Kidney (tissue), 14 donors: Measurements from ENCODE around the gene FUZ. TPM values are rescaled to one million over a fixed set of nuclear protein-coding genes. Genes with fewer than 3 reads are reported as not detected.

Experiments
- DNase-seq, 5 donors: peaks; one replicate each; pipeline ENCODE4 v3.0.0-alpha.2; 2013 to 2020
- FAIRE-seq: peaks from 2 replicates; lab custom pipeline; 2012; peaks lifted over from hg19 to GRCh38; lab: Jason Lieb, UNC
- H3K27ac ChIP-seq, 2 donors: one replicate each; pipeline ENCODE4 v1.7.0; 2013; ENCODE audit warnings: low read depth in 2 of 2, low read length in 2 of 2, inconsistent platforms in 1 of 2
- H3K27me3 ChIP-seq: one replicate; pipeline ENCODE4 v1.7.1; 2013; ENCODE audit warnings: low read length, inconsistent platforms; ENCODE audit not compliant: control insufficient read depth, insufficient read depth
- H3K36me3 ChIP-seq, 3 donors: one replicate each; pipeline versions ENCODE4 v1.7.0 to v1.7.1; 2013; ENCODE audit warnings: low read length in 3 of 3, control low read depth in 1 of 3, inconsistent platforms in 1 of 3; ENCODE audit not compliant: insufficient read depth in 3 of 3, control insufficient read depth in 2 of 3
- H3K4me1 ChIP-seq, 3 donors: one replicate each; pipeline versions ENCODE4 v1.7.0 to v1.7.1; 2013; ENCODE audit warnings: low read length in 3 of 3, inconsistent platforms in 1 of 3, low read depth in 1 of 3; ENCODE audit not compliant: control insufficient read depth in 2 of 3, insufficient read depth in 2 of 3
- H3K4me3 ChIP-seq, 3 donors: one replicate each; pipeline versions ENCODE4 v1.7.0 to v1.8.1; 2013; ENCODE audit warnings: low read length in 3 of 3, control low read depth in 1 of 3, inconsistent platforms in 1 of 3
- H3K9ac ChIP-seq, 3 donors: one replicate each; pipeline versions ENCODE4 v1.7.0 to v1.7.1; 2013; ENCODE audit warnings: low read length in 3 of 3, control low read depth in 1 of 3, inconsistent platforms in 1 of 3
- H3K9me3 ChIP-seq, 3 donors: one replicate each; pipeline versions ENCODE4 v1.7.0 to v1.7.1; 2013; ENCODE audit warnings: low read length in 3 of 3, control low read depth in 1 of 3, inconsistent platforms in 1 of 3; ENCODE audit not compliant: control insufficient read depth in 2 of 3, insufficient read depth in 1 of 3
- intact Hi-C: fragments of 100-400 bp; cut with DNase I; formaldehyde crosslinking; loops from one replicate; pipeline ENCODE4 v1.11.1; 2022
- polyA plus RNA-seq: library from polyadenylated mRNA; stranded (reverse); fragments of 350-450 nt; fragmentation: Illumina TruSeq; extraction: RNeasy Lipid Tissue Mini Kit (QIAGEN cat#74804); gene quantifications from one replicate; pipeline ENCODE4 v1.2.3, GENCODE V29; 2014; ENCODE audit warnings: low read depth, low replicate concordance; ENCODE audit not compliant: insufficient read depth
- total RNA-seq: library from RNA; stranded (reverse); fragmentation: NEBNext Ultra II Directional; extraction: Animal tissue kit (Norgen Biotek cat#: 25700); gene quantifications from one replicate; pipeline ENCODE4 v1.2.1, GENCODE V29; 2021
- TF ChIP-seq, protein P1 (sequence below): IDR thresholded peaks from 3 replicates; pipeline ENCODE4 v1.5.1; 2012; ENCODE audit warnings: mild to moderate bottlenecking, moderate library complexity, borderline replicate concordance; ENCODE audit not compliant: insufficient read depth; ENCODE audit errors: extremely low read depth
- donor health status: control.
- donor health status: control.
- donor health status: control.
- donor health status: control.
- donor health status: control.
- donor health status: DM: yes; HTN: yes; CAD: no.
- donor health status: Normal renal cell carcinoma (clear cell type).

Gene FUZ
- total and polyA plus RNA-seq, 2 donors from 2014 or later = 26.9 to 51.2 TPM

DNA sequence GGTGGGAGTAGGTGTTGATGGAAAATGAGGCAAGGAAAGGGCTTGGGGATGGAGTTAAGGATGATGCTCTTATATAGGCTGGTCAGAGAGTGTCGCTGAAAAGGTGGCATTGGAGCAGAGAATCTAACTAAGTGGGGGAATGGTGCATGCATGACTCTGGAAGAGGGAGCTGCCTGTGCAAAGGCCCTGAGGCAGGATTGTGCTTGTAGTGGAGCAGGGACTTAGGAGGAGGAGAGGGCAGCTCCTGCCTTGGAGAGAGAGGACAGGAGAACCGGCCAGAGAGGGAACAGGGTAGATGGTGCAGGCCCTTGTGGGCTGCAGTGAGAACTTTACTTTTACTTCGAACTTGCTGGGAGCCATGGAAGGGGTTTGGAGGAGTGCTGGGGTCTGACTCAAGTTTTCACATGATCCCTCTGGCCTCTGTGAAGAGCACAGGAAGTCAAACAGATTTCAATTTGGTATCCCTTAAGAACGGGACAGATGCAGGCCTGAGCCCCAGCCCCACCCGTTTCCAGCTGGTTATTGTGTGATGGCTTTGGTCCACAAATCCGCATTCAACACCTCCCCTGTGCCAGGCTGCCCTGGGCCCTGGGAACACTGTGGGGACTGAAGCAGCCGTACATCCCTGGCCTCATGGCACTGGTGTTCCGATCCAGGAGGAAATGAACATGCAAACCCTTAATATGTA is 39.3 kb downstream of the FUZ start:
- H3K27ac ChIP-seq = no peak overlapping the region
- H3K4me1 ChIP-seq = no peaks in the 10 kb centered on the region
- DNase-seq (no peak), FAIRE-seq (no peak)
- TF ChIP-seq, protein P1, sequence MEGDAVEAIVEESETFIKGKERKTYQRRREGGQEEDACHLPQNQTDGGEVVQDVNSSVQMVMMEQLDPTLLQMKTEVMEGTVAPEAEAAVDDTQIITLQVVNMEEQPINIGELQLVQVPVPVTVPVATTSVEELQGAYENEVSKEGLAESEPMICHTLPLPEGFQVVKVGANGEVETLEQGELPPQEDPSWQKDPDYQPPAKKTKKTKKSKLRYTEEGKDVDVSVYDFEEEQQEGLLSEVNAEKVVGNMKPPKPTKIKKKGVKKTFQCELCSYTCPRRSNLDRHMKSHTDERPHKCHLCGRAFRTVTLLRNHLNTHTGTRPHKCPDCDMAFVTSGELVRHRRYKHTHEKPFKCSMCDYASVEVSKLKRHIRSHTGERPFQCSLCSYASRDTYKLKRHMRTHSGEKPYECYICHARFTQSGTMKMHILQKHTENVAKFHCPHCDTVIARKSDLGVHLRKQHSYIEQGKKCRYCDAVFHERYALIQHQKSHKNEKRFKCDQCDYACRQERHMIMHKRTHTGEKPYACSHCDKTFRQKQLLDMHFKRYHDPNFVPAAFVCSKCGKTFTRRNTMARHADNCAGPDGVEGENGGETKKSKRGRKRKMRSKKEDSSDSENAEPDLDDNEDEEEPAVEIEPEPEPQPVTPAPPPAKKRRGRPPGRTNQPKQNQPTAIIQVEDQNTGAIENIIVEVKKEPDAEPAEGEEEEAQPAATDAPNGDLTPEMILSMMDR = no peak
- no peak overlapping the region for H3K9ac ChIP-seq
- peaks cover 0 to 2% (median 0%) of the 10 kb centered on the region in 3 donors for H3K36me3 ChIP-seq
- H3K9me3 ChIP-seq = no peaks in the 10 kb centered on the region
- intact Hi-C loops = no loop called here
- H3K27me3 ChIP-seq = no peaks in the 10 kb centered on the region
- H3K4me3 ChIP-seq = no peak overlapping the region

GRCh38 chr19:49772850-49773432 is 40.2 kb downstream of the FUZ start:
- Histone ChIP-seq H3K9me3 (no peaks in the 10 kb centered on the region), H3K4me3 (no peak overlapping the region), H3K36me3 (peaks cover 0 to 2% (median 0%) of the 10 kb centered on the region in 3 donors), H3K27ac (no peak overlapping the region), H3K9ac (no peak overlapping the region), H3K4me1 (peaks cover 0 to 7% (median 6%) of the 10 kb centered on the region in 3 donors), H3K27me3 (no peaks in the 10 kb centered on the region)
- TF ChIP-seq, protein P1 = no peak
- FAIRE-seq = no peak
- intact Hi-C loops = no loop called here
- DNase-seq = no peak

- intact Hi-C loops = no loop called here
- peaks cover 0 to 2% (median 0%) of the 10 kb centered on the region in 3 donors for H3K36me3 ChIP-seq
- TF ChIP-seq, protein P1 = no peak
- H3K4me3 ChIP-seq = no peak overlapping the region
- H3K27me3 ChIP-seq = no peaks in the 10 kb centered on the region
- no peaks in the 10 kb centered on the region for H3K9me3 ChIP-seq
- no peak for DNase-seq
- H3K27ac ChIP-seq = peak overlapping the region; percentile 39 to 65
- no peak for FAIRE-seq
- no peak overlapping the region for H3K9ac ChIP-seq
- peaks cover 0 to 12% (median 11%) of the 10 kb centered on the region in 3 donors for H3K4me1 ChIP-seq
These were observed 41.4 kb downstream of the FUZ start for GRCh38 chr19:49771674-49772139.
